ENCODE results near the gene RIPK3. TPM values are rescaled to one million over a fixed set of nuclear protein-coding genes. Genes with fewer than 3 reads are reported as not detected.
A peak's percentile ranks its signal among the peaks of the same experiment; 100 is the strongest.

The RIPK3 gene
- total and polyA plus RNA-seq, 8 donors: 6.4 to 42.6 (median 13.5) TPM

GRCh38 chr14:24368212-24368561 is 28.4 kb upstream of the RIPK3 start:
- peaks cover 31 to 60% (median 51%) of the 10 kb centered on the region in 4 donors for H3K4me1 ChIP-seq
- intact Hi-C loops (cut with DNase I; ENCODE audit: low total_unique reads): loop anchor here (5.0 kb wide), 1 partner anchor 49 kb away; no protein-coding TSS in a partner anchor

GRCh38 chr14:24367514-24368211 is 27.9 kb upstream of the RIPK3 start, which contains the start of gene NFATC4:
NFATC4 (plus strand) TSS chr14:24368184; CDS start chr14:24368341, 157 bp downstream.
- H3K4me1 ChIP-seq: peaks cover 31 to 60% (median 51%) of the 10 kb centered on the region in 4 donors
- intact Hi-C loops (cut with DNase I; ENCODE audit: low total_unique reads): loop anchor here (5.0 kb wide), 1 partner anchor 50 kb away; no protein-coding TSS in a partner anchor
- 5 to 12% (median 6%) methylated on average over 21 of the region's 21 CpGs for WGBS, 5 donors

More at GRCh38 chr14:24368212-24368561, 28.4 kb upstream of the RIPK3 start:
- TF ChIP-seq EP300 (IDR thresholded peaks at IDR 0.05) (no peak), CTCF (IDR thresholded peaks at IDR 0.05) (no peak), POLR2A (IDR thresholded peaks at IDR 0.05) (no peak), POLR2AphosphoS5 (IDR thresholded peaks at IDR 0.05) (no peak)
- Histone ChIP-seq H3K27me3 (peaks cover 0 to 44% (median 0%) of the 10 kb centered on the region in 3 donors), H3K9me3 (no peaks in the 10 kb centered on the region), H3K36me3 (peaks cover 0 to 10% (median 4%) of the 10 kb centered on the region in 4 donors), H3K27ac (peak overlapping the region; percentile 83 to 97 (median 92)), H3K4me3 (peak overlapping the region; percentile 58 to 71 (median 64))
- WGBS, 5 donors: 1 to 6% (median 2%) methylated on average over 12 to 15 of the region's 15 CpGs
- DNase-seq: no peak

GRCh38 chr14:24366721-24367513 is 27.1 kb upstream of the RIPK3 start:
- WGBS, 5 donors: 0 to 3% (median 2%) methylated on average over 16 to 40 of the region's 40 CpGs
- peak overlapping the region; percentile 58 to 71 (median 64) for H3K4me3 ChIP-seq
- intact Hi-C loops (cut with DNase I; ENCODE audit: low total_unique reads): loop anchor here (5.0 kb wide), 1 partner anchor 50 kb away; no protein-coding TSS in a partner anchor

More at GRCh38 chr14:24367514-24368211, 27.9 kb upstream of the RIPK3 start, which contains the start of gene NFATC4:
- Histone ChIP-seq H3K27me3 (peaks cover 0 to 44% (median 0%) of the 10 kb centered on the region in 3 donors), H3K36me3 (peaks cover 0 to 5% (median 2%) of the 10 kb centered on the region in 4 donors), H3K27ac (peak within 1 kb of the TSS; percentile 83 to 97 (median 92)), H3K9me3 (no peaks in the 10 kb centered on the region), H3K4me3 (peak within 1 kb of the TSS; percentile 58 to 71 (median 64))
- DNase-seq: peak; percentile 70 to 95
- no peak for TF ChIP-seq EP300 (IDR thresholded peaks at IDR 0.05)
- TF ChIP-seq POLR2AphosphoS5 (IDR thresholded peaks at IDR 0.05): no peak
- TF ChIP-seq CTCF (IDR thresholded peaks at IDR 0.05): no peak
- TF ChIP-seq POLR2A (IDR thresholded peaks at IDR 0.05): no peak

More at GRCh38 chr14:24366721-24367513, 27.1 kb upstream of the RIPK3 start:
- TF ChIP-seq CTCF (IDR thresholded peaks at IDR 0.05) (no peak), POLR2AphosphoS5 (IDR thresholded peaks at IDR 0.05) (peak in 1 of 3 donors; percentile 30), POLR2A (IDR thresholded peaks at IDR 0.05) (no peak), EP300 (IDR thresholded peaks at IDR 0.05) (peak; percentile 41)
- H3K4me1 ChIP-seq: peaks cover 31 to 60% (median 51%) of the 10 kb centered on the region in 4 donors
- no peaks in the 10 kb centered on the region for H3K9me3 ChIP-seq
- H3K27me3 ChIP-seq: peaks cover 0 to 44% (median 0%) of the 10 kb centered on the region in 3 donors
- no peaks in the 10 kb centered on the region for H3K36me3 ChIP-seq
- H3K27ac ChIP-seq: peak overlapping the region; percentile 81 to 97 (median 92)
- DNase-seq: peak; percentile 93 to 97
